NCI-H1930 (cell line): ENCODE measurements around the gene GPR89A.
"Not testable (repeated sequence)": the region's sequence is repeated elsewhere in the genome, so short reads cannot be mapped to it uniquely, and the experiment has no call there.

Experiments used
- DNase-seq, 2 experiments: peaks; one replicate each; lab custom pipeline; 2025; lab: John Stamatoyannopoulos, UW

GPR89A gene

GRCh38 chr1:145607833-145608733, at the start of gene GPR89A:
Gene GPR89A, plus strand, starts transcription at chr1:145607988. Its CDS starts 146 bp downstream, at chr1:145608134.
- DNase-seq: peak; percentile 61 to 82

- not testable (repeated sequence) for DNase-seq
Observed at GRCh38 chr1:145586820-145587219, 21.0 kb upstream of the GPR89A start.

- not testable (repeated sequence) for DNase-seq
Observed at GRCh38 chr1:145590806-145591205, 17.0 kb upstream of the GPR89A start.

GRCh38 chr1:145592347-145592746, 15.4 kb upstream of the GPR89A start:
- DNase-seq: not testable (repeated sequence)

GRCh38 chr1:145595421-145595820, 12.4 kb upstream of the GPR89A start:
- DNase-seq: not testable (repeated sequence)

GRCh38 chr1:145596236-145596635, 11.6 kb upstream of the GPR89A start:
- not testable (repeated sequence) for DNase-seq

GRCh38 chr1:145599426-145599825, 8.4 kb upstream of the GPR89A start:
- not testable (repeated sequence) for DNase-seq

GRCh38 chr1:145601593-145601992, 6.2 kb upstream of the GPR89A start:
- no peak for DNase-seq

GRCh38 chr1:145606840-145607239, 948 bp upstream of the GPR89A start:
- DNase-seq: not testable (repeated sequence)

- not testable (repeated sequence) for DNase-seq
Observed at GRCh38 chr1:145607289-145607688, 499 bp upstream of the GPR89A start.

- DNase-seq: not testable (repeated sequence)
Observed at GRCh38 chr1:145610744-145611143, 3.0 kb downstream of the GPR89A start.

GRCh38 chr1:145620073-145620472, 12.3 kb downstream of the GPR89A start:
- not testable (repeated sequence) for DNase-seq

- not testable (repeated sequence) for DNase-seq
Observed at GRCh38 chr1:145622177-145622576, 14.4 kb downstream of the GPR89A start.

- not testable (repeated sequence) for DNase-seq
Observed at GRCh38 chr1:145636237-145636636, 28.4 kb downstream of the GPR89A start.

- not testable (repeated sequence) for DNase-seq
Observed at GRCh38 chr1:145641886-145642285, 34.1 kb downstream of the GPR89A start.

GRCh38 chr1:145643990-145644389, 36.2 kb downstream of the GPR89A start:
- DNase-seq: not testable (repeated sequence)

GRCh38 chr1:145656245-145656943, 48.6 kb downstream of the GPR89A start:
- not testable (repeated sequence) for DNase-seq

GRCh38 chr1:145662502-145662901, 54.7 kb downstream of the GPR89A start:
- DNase-seq: not testable (repeated sequence)

GRCh38 chr1:145665015-145665414, 57.2 kb downstream of the GPR89A start:
- not testable (repeated sequence) for DNase-seq

GRCh38 chr1:145670995-145671745, 63.4 kb downstream of the GPR89A start:
- not testable (repeated sequence) for DNase-seq

GRCh38 chr1:145673217-145673616, 65.4 kb downstream of the GPR89A start:
- not testable (repeated sequence) for DNase-seq

- not testable (repeated sequence) for DNase-seq
Observed at GRCh38 chr1:145684858-145685257, 77.1 kb downstream of the GPR89A start.
